Medulla oblongata (tissue), 1 donor: ENCODE results near the gene VIPR2.

ENCODE experiments used
- DNase-seq: peaks from one replicate; pipeline ENCODE4 v3.0.0-alpha.2; 2015; ENCODE audit errors: extremely low spot score

VIPR2 gene

GRCh38 chr7:159121068-159121467, 23.6 kb downstream of the VIPR2 start:
- DNase-seq: no peak

DNA sequence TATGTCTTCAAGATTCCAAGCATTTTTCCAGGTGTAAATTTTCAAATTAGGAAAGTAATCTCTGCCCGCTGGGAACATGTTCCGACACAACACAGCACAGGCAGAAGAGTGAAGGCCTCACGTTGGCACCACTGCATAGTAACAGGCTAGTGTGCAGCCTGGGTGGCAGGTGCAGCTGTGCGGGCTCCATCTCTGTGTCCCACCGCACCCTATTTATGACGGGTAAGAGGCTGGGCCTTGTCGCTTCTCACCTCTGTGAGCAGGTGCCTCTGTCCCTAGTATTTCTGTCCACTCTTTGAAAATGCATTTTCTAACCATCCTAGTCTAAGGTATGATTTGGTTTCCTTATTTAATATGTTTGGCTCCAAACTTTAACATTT, 24.1 kb downstream of the VIPR2 start:
- no peak for DNase-seq

DNA sequence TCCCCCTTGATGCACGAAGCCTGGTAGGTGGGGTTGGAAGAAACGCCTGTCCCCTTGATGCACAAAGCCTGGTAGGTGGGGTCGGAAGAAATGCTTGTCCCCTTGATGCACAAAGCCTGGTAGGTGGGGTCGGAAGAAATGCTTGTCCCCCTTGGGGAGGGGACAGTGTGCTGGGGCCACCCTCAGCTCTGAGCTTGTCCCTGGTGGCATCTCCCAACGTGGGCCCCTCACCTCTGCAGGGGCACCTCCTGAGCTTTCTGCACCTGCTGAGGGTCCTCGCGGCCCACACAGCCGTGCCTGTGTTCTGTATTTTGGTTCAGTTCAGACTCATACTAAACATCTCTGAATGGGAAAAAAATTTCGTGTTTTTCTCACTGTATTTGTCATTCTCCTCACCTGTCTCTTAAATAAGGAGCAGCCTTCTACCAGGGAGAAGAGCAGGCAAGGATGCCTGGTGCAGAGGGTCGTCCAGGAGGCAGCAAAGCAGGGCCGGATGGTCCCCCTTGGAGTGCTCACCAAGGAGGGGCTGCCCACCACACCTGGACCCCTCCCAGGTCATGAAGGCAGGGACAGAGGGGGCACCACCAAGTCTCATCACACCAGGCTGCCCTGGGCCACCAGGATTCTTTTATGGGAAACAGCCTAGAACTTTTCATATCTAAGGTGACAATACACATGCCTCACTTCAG, 24.7 kb downstream of the VIPR2 start:
- DNase-seq: no peak

- no peak for DNase-seq
These were observed 25.5 kb downstream of the VIPR2 start for GRCh38 chr7:159119026-159119741.

- no peak for DNase-seq
These were observed 26.0 kb downstream of the VIPR2 start for GRCh38 chr7:159118623-159119022.

DNA sequence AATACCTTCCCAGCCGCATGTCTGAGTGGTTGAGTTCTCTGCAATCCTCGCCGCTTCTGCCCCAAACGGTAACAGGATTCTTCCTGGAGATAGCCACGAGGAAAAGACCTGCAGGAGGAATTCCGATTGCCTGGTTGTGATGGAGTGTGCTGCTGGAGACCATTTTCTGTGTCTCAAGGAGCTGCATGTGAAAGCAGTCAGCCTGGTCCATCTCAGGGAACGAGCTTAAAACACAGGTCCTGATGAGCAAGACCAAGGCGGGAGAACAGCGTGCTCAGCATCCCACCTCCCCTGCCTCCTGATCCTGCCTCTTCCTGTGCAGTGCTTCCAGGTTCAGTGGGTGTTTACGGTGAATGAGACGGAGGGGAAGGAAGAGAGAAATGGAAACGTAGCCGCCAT, 26.5 kb downstream of the VIPR2 start:
- no peak for DNase-seq

- no peak for DNase-seq
These were observed 27.1 kb downstream of the VIPR2 start for GRCh38 chr7:159117366-159118196.

DNA sequence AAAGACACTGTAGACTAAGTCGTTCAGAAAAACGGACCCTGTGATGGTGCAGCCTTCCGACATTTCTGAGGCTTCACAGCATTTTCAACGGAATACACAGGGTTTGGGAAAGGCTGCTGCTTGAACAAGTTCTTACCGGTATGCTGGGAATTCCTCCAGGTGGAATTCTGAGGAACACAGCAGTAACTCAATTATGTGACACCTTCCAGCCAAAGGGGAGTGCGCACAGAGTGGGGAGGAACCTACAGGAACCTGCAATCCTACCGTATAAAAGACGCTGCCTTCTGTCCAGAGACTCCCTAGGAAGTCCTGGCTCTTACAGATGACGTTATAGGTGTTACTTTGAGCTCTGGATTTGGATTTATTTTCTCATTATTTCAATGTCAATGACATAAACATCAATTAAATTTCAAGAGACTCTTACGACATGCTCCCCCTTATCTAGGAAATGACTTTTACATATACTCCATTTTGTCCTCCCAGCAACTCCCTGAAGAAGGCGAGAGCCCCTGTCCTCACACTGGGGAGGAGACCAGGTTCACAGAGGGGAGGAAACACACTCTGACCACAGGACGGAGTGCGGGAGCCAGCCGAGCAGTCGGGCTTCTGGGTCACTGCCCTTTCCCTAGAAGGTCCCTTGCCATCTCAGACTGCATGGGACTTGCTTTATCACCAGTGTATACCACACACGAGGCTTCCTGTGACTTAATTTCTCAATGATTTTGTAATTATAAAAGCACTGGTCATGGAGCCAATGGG, 27.9 kb downstream of the VIPR2 start:
- DNase-seq: no peak

DNA sequence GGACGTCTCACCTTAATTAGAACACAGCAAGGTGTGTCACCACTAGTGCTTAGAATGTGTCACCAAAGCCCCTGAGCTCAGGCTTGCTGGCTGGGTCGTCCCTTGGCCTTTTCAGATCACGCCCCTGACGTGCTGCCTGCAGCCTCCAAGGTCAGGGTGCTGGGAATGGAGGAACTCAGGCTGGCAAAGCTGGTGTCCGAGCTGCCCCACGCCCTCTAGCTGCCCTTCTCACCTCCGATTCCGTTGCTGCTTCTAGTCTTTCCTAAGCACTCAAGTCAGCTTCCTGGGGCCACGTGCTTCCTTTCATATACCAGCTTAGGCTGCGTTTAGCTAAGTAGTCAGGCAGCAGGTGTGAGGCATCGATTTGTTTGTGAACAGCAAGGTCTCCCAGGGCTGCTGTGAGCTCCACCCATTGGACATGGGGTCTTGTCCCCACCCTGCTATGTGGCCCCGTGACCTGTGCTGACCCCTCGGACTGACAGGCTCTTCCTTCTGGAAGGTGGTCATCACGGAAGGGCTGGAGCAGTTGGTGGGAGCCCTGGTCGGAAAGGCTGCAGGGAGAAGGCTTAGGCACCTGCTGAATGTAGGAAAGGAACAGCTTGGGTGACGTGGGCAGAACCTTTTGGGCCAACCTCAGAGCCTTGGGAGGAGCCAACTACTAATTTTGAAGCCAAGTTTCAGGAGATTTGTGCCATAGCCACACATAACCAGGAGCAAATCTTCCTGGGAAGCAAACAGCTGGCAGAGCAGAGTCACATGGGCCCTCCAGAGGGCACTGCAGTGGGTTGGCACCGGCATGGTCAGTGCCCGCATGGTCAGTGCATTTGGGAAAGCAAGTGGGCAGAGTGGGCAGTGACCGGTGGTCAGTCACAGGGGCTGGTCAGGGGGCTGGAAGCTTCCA, 28.8 kb downstream of the VIPR2 start:
- DNase-seq: no peak

GRCh38 chr7:159114981-159115380, 29.7 kb downstream of the VIPR2 start:
- peak; percentile 17 for DNase-seq

GRCh38 chr7:159114096-159114495, 30.6 kb downstream of the VIPR2 start:
- DNase-seq: no peak

DNA sequence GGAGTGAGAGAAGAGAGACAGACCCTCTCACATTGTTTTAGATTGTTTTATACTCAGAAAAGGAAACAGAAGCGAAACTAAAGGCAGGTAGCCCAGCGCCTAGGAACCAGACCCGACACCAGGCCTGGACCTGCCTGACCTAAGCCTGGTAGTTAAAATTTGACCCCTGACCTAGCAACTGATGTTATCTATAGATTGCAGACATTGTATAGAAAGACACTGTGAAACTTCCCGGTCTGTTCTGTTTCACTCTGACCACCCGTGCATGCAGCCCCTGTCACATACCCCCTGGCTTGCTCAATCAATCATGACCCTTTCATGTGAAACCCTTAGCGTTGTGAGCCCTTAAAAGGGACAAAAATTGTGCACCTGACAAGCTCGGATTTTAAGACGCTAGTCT, 31.6 kb downstream of the VIPR2 start:
- no peak for DNase-seq

DNA sequence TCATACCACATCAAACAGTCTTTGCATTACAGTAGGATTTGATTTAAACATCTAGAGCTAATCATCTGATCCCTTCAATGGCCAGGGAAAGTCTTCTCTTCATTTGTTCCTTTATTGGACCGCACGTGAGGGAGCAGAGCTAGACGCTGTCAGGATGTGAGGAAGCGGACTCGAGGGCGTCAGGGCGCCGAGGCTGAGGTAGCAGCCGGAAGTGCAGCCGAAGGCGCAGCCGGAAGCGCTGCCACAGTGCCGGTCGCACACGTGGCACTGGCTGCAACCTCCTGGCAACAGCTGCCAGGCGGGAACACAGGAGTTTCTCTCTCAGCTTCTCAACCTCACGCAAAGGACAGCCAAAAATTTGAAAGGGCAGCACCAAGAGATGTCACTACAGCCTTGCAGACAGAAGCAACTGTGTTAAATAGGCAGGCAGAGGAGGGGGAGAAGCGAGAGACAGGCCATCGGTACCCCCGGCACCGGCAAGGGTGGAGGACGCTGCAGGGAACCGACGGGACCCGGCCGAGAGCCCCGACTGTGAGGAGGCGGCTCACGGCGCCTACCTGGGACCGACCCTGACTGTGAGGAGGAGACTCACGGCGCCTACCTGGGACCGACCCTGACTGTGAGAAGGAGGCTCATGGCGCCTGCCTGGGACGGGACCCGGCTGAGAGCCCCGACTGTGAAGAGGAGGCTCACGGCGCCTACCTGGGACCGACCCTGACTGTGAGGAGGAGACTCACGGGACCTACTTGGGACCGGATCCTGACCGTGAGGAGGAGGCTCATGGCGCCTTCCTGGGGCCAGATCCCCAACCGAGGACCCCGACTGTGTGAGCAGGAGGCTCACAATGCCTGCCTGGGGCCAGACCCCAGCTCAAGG, 32.3 kb downstream of the VIPR2 start:
- DNase-seq: no peak

- no peak for DNase-seq
These were observed 35.0 kb downstream of the VIPR2 start for GRCh38 chr7:159109653-159110035.

DNA sequence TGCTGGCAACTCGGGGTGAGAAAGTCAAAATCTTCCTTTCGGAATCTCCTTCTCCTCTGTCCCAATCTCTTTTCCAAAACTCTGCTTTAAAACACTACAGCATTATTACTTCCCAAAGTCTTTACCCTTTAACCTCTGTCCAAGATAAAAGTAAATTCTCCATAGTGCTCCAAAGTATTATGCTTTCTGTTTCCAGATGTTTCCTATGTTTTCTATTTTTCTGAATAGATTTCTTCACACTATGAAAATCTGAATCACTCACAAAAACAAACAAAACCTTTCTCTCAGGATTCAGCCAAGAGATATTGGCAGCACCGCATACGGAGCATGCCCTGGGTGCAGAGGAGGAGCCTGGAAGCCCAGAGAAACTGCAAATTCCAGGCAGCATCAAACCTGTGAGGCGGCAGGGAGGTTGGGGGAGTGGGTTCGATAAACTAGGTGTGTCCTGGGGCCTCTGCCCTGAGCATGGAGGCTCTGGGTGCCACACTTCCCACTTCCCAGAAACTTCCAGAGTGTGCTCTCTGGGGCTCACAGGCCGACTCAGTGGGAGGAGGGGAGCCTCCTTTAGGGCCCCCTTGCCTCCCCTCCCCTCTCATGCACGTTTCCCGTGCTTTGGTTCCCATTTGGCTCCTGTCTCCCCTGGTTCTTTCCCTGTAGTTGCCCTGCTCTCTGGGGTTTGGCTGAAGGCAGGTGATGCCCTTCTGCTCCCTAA, 35.6 kb downstream of the VIPR2 start:
- no peak for DNase-seq

GRCh38 chr7:159108491-159108890, 36.2 kb downstream of the VIPR2 start:
- no peak for DNase-seq

GRCh38 chr7:159107161-159107892, 37.3 kb downstream of the VIPR2 start:
- DNase-seq: no peak
